HEK293 (cell line): ENCODE results near the gene SLC30A10.

Source experiments
- CTCF ChIA-PET: fragments of 350-600 bp; formaldehyde crosslinking; extraction: SDS; loops from one replicate; lab custom pipeline; 2021; ENCODE audit warnings: antibody characterized with exemption; lab: Yijun Ruan, JAX
- POLR2A ChIA-PET: fragments of 300-600 bp; formaldehyde crosslinking; extraction: SDS; loops from one replicate; lab custom pipeline; 2020; ENCODE audit warnings: antibody characterized with exemption, inconsistent platforms; lab: Yijun Ruan, JAX
- H3K27ac ChIP-seq: fragments of 200-500 bp; sonication (Bioruptor generic); 2 replicates; pipeline ENCODE4 v1.5.1; 2014; ENCODE audit warnings: low read depth, low read length, control low read depth, inconsistent platforms; ENCODE audit errors: extremely low read depth
- H3K36me3 ChIP-seq, 2 experiments: fragments of 200-500 bp in 1 of 2; sonication (Bioruptor generic) in 1 of 2; 1 replicate in 1 of 2; 2 replicates in 1 of 2; pipeline ENCODE4 v1.5.1; 2014 to 2017; ENCODE audit warnings: inconsistent platforms in 2 of 2, low read length in 2 of 2; ENCODE audit not compliant: control insufficient read depth in 2 of 2, insufficient read depth in 1 of 2
- H3K4me1 ChIP-seq: fragments of 200-500 bp; sonication (Bioruptor generic); 2 replicates; pipeline ENCODE4 v1.5.1; 2014; ENCODE audit warnings: mild to moderate bottlenecking, low read length, inconsistent platforms; ENCODE audit not compliant: control insufficient read depth, insufficient read depth
- H3K4me3 ChIP-seq: 2 replicates; pipeline ENCODE4 v1.5.1; 2011; ENCODE audit warnings: low read depth, mild to moderate bottlenecking, control low read depth, low read length, moderate library complexity
- H3K9me3 ChIP-seq: fragments of 200-500 bp; sonication (Bioruptor generic); 2 replicates; pipeline ENCODE4 v1.5.1; 2014; ENCODE audit warnings: low read depth, low read length, inconsistent platforms; ENCODE audit not compliant: control insufficient read depth, insufficient read depth
- BCL11A ChIP-seq: fragments of 450-650 bp; formaldehyde crosslinking; IDR thresholded peaks from 2 replicates; pipeline ENCODE4 v1.5.1; 2016; ENCODE audit warnings: low read depth, missing biosample characterization, missing genetic modification characterization
- KLF1 ChIP-seq: fragments of 450-650 bp; formaldehyde crosslinking; IDR thresholded peaks from 2 replicates; pipeline ENCODE4 v1.5.1; 2016; ENCODE audit warnings: missing biosample characterization, missing genetic modification characterization
- MEIS1 ChIP-seq: sonication (generic); formaldehyde crosslinking; IDR thresholded peaks from 2 replicates; pipeline ENCODE4 v1.8.1; 2022; ENCODE audit warnings: missing genetic modification reagents, mild to moderate bottlenecking, borderline replicate concordance
- OSR2 ChIP-seq: fragments of 450-650 bp; formaldehyde crosslinking; IDR thresholded peaks from 2 replicates; pipeline ENCODE4 v1.5.1; 2016; ENCODE audit warnings: missing biosample characterization, missing genetic modification characterization
- PATZ1 ChIP-seq: fragments of 450-650 bp; formaldehyde crosslinking; IDR thresholded peaks from 2 replicates; pipeline ENCODE4 v1.5.1; 2016; ENCODE audit warnings: missing biosample characterization, missing genetic modification characterization
- PRDM10 ChIP-seq: fragments of 450-650 bp; formaldehyde crosslinking; IDR thresholded peaks from 2 replicates; pipeline ENCODE4 v1.5.1; 2016; ENCODE audit warnings: missing biosample characterization, missing genetic modification characterization
- SP2 ChIP-seq: fragments of 450-650 bp; formaldehyde crosslinking; IDR thresholded peaks from 2 replicates; pipeline ENCODE4 v1.5.1; 2016; ENCODE audit warnings: missing biosample characterization, missing genetic modification characterization
- YY2 ChIP-seq: fragments of 450-650 bp; formaldehyde crosslinking; IDR thresholded peaks from 2 replicates; pipeline ENCODE4 v1.5.1; 2016; ENCODE audit warnings: missing biosample characterization, missing genetic modification characterization
- ZFP37 ChIP-seq: fragments of 450-650 bp; formaldehyde crosslinking; IDR thresholded peaks from 2 replicates; pipeline ENCODE4 v1.5.1; 2016; ENCODE audit warnings: missing biosample characterization, missing genetic modification characterization
- ZNF112 ChIP-seq: fragments of 450-650 bp; formaldehyde crosslinking; IDR thresholded peaks from 2 replicates; pipeline ENCODE4 v1.5.0; 2017; ENCODE audit warnings: missing biosample characterization, missing genetic modification characterization
- ZNF138 ChIP-seq: fragments of 450-650 bp; formaldehyde crosslinking; IDR thresholded peaks from 2 replicates; pipeline ENCODE4 v1.5.1; 2016; ENCODE audit warnings: missing biosample characterization, missing genetic modification characterization, borderline replicate concordance
- ZNF202 ChIP-seq: fragments of 450-650 bp; formaldehyde crosslinking; IDR thresholded peaks from 2 replicates; pipeline ENCODE4 v1.5.1; 2016; ENCODE audit warnings: missing biosample characterization, missing genetic modification characterization, borderline replicate concordance
- ZNF280C ChIP-seq: fragments of 450-650 bp; formaldehyde crosslinking; IDR thresholded peaks from 2 replicates; pipeline ENCODE4 v1.5.1; 2016; ENCODE audit warnings: missing biosample characterization, missing genetic modification characterization
- ZNF37A ChIP-seq: fragments of 450-650 bp; IDR thresholded peaks from 2 replicates; pipeline ENCODE4 v1.5.1; 2018; ENCODE audit warnings: missing biosample characterization, missing genetic modification characterization
- ZNF501 ChIP-seq: fragments of 450-650 bp; formaldehyde crosslinking; IDR thresholded peaks from 2 replicates; pipeline ENCODE4 v1.5.1; 2016; ENCODE audit warnings: missing biosample characterization, missing genetic modification characterization
- ZNF626 ChIP-seq: fragments of 450-650 bp; sonication (Bioruptor Pico); formaldehyde crosslinking; IDR thresholded peaks from 2 replicates; pipeline ENCODE4 v1.5.1; 2018; ENCODE audit warnings: missing biosample characterization, missing genetic modification characterization, inconsistent platforms
- ZNF645 ChIP-seq: fragments of 450-650 bp; formaldehyde crosslinking; IDR thresholded peaks from 2 replicates; pipeline ENCODE4; 2016; ENCODE audit warnings: missing biosample characterization, missing genetic modification characterization
- ZNF701 ChIP-seq: fragments of 450-650 bp; formaldehyde crosslinking; IDR thresholded peaks from 2 replicates; pipeline ENCODE4 v1.5.1; 2016; ENCODE audit warnings: missing biosample characterization, missing genetic modification characterization
- ZNF76 ChIP-seq: fragments of 450-650 bp; formaldehyde crosslinking; IDR thresholded peaks from 2 replicates; pipeline ENCODE4; 2016; ENCODE audit warnings: low read depth, missing biosample characterization, missing genetic modification characterization, borderline replicate concordance
- ZNF776 ChIP-seq: fragments of 450-650 bp; formaldehyde crosslinking; IDR thresholded peaks from 2 replicates; pipeline ENCODE4 v1.5.0; 2017; ENCODE audit warnings: missing biosample characterization, missing genetic modification characterization, borderline replicate concordance

The SLC30A10 gene

GRCh38 chr1:219885680-219886079 is 42.7 kb downstream of the SLC30A10 start:
- TF ChIP-seq ZNF138, result no peak
- no peak for TF ChIP-seq ZFP37 (tag by site-specific recombination)
- no peak for TF ChIP-seq SP2 (tag by site-specific recombination)
- no peak for TF ChIP-seq PRDM10 (tag by site-specific recombination)
- TF ChIP-seq ZNF645 (tag by site-specific recombination), result no peak
- TF ChIP-seq ZNF701 (tag by site-specific recombination), result no peak
- no peak for TF ChIP-seq ZNF112 (tag by site-specific recombination)
- no peak for TF ChIP-seq YY2 (tag by site-specific recombination)
- TF ChIP-seq OSR2 (tag by site-specific recombination), result no peak
- TF ChIP-seq MEIS1 (CRISPR knock-in tag), result no peak
- TF ChIP-seq ZNF501 (tag by site-specific recombination), result no peak
- no peak for TF ChIP-seq ZNF202
- no peak for TF ChIP-seq ZNF76 (tag by site-specific recombination)
- no peak for TF ChIP-seq ZNF776 (tag by site-specific recombination)
- no peak for TF ChIP-seq PATZ1 (tag by site-specific recombination)
- no peak for TF ChIP-seq ZNF280C (tag by site-specific recombination)
- TF ChIP-seq ZNF626, result no peak
- TF ChIP-seq BCL11A (tag by site-specific recombination), result no peak
- TF ChIP-seq ZNF37A (tag by site-specific recombination), result no peak
- TF ChIP-seq KLF1 (tag by site-specific recombination), result no peak
- Histone ChIP-seq H3K4me1 (no peaks in the 10 kb centered on the region), H3K36me3 (no peaks in the 10 kb centered on the region), H3K27ac (no peak overlapping the region), H3K4me3 (no peak overlapping the region), H3K9me3 (no peaks in the 10 kb centered on the region)
- POLR2A ChIA-PET, result no interaction called here
- CTCF ChIA-PET, result no interaction called here
